ENCODE measurements around the gene DLGAP1.

Gene DLGAP1

DNA sequence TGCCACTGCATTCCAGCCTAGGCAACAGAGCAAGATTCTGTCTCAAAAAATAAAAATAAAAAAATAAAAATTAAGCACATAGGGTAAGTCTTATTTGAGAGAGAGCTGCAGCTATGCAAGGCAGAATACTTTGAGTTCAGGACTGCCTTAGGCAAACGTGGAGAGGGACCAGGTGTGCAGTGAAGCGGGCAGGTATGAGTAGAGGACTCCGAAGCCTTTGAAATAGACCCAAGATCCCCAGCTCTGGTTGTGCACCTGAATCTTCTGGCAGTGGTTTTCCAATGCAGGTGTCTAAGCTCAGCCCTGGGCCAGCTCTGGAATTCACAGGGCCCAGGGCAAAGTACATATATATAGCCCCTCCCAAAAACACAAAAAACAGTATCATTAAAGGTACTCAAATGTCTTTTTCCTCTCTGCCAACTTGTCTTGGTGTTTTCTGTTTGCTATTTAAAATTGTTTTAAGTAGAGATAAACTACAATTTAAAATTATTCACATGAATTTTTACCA is 983.9 kb downstream of the DLGAP1 start:
- DNase-seq (ENCODE audit: low read depth in 1 of 2, low spot score in 1 of 2): no peak
- in situ Hi-C loops (cut with HindIII; ENCODE audit: low pct_unique_long_range_greater_than_20kb, low sequenced_read_pairs): no loop called here
- no peak for TF ChIP-seq JUND (IDR thresholded peaks at IDR 0.05; ENCODE audit: low read depth)

DNA sequence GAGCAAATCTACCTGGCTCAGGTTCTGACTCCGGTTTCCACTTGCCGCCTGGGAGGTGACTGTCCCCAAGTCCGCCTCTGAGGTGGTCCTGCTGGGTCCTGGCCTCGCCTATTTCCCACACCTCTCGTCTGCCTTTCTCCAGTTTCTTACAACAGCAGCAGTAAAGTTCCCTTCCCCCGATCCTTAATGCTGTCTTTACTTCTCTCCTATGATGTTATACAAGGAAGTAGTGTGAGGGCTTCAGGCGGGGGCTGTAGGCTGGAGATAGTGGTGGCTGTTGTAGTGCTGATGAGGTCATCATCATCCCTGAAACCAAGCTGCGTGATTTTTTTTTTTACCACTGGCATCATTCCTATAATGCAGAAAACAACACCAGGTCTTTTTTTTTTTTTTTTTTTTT is 986.3 kb downstream of the DLGAP1 start:
- in situ Hi-C loops (cut with HindIII; ENCODE audit: low pct_unique_long_range_greater_than_20kb, low sequenced_read_pairs): no loop called here
- TF ChIP-seq JUND (IDR thresholded peaks at IDR 0.05; ENCODE audit: low read depth): no peak
- DNase-seq (ENCODE audit: low read depth in 1 of 2, low spot score in 1 of 2): no peak

DNA sequence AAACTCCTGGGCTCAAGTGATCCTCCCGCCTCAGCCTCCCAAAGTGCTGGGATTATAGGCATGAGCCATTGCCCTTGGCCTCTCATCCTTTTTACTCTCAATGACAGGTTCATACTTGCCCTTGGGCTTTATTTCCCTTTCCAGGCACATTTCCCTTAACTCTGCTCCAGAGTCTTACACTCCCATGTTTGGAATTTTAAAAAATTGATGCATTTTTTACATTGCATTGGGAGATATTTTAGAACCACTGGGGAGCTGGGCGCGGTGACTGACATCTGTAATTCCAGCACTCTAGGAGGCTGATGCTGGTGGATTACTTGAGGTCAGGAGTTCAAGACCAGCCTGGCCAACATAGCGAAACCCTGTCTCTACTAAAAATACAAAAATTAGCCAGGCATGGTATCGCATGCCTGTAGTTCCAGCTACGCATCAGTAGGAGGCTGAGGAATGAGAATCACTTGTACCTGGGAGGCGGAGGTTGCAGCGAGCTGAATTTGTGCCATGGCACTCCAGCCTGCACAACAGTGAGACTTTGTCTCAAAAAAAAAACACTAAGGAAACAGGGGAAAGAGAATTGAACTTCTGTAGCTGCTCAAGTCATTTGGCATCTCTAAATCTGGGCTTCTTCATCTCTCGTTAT is 986.9 kb downstream of the DLGAP1 start:
- DNase-seq (ENCODE audit: low read depth in 1 of 2, low spot score in 1 of 2): no peak
- TF ChIP-seq JUND (IDR thresholded peaks at IDR 0.05; ENCODE audit: low read depth): no peak
- in situ Hi-C loops (cut with HindIII; ENCODE audit: low pct_unique_long_range_greater_than_20kb, low sequenced_read_pairs): no loop called here

DNA sequence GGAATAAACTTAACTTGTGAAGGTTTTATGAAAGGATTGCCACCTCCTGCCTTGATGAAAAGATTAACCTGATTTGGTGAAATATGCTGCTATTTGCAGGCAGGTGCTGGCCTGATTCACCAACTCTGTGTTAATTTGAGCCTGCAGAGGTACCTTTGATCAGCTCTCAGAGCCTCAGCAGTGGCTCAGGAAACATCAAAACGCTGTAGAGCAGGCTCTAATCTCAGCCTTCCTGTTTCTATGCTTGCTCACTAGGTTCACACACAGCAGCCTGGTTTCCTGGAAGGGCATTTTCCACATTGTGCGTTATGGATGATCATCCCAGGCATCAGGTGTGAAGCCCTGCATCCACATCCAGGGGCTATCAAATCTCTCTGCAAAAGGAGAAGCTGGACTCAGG is 988.2 kb downstream of the DLGAP1 start:
- no peak for TF ChIP-seq JUND (IDR thresholded peaks at IDR 0.05; ENCODE audit: low read depth)
- in situ Hi-C loops (cut with HindIII; ENCODE audit: low pct_unique_long_range_greater_than_20kb, low sequenced_read_pairs): no loop called here
- no peak for DNase-seq (ENCODE audit: low read depth in 1 of 2, low spot score in 1 of 2)

DNA sequence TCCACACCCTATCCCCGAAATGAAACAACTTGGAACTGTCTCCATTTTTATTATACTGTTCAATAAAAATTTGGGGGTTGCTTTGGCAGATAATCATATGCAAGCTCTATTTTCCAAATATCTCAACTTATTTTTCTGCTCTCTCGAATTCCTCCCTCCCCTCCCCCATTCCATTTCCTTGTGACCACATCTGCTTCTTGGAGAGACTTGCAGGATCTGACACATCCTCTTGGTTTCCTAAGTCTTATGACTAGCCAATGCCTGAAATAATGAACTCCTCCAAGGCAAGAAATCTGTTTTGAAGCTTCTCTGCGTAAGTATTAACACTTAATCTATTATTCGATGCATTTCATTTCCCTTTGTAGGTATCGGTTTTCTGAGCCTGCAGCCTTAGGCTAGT is 989.1 kb downstream of the DLGAP1 start:
- in situ Hi-C loops (cut with HindIII; ENCODE audit: low pct_unique_long_range_greater_than_20kb, low sequenced_read_pairs): no loop called here
- TF ChIP-seq JUND (IDR thresholded peaks at IDR 0.05; ENCODE audit: low read depth): no peak
- no peak for DNase-seq (ENCODE audit: low read depth in 1 of 2, low spot score in 1 of 2)

DNA sequence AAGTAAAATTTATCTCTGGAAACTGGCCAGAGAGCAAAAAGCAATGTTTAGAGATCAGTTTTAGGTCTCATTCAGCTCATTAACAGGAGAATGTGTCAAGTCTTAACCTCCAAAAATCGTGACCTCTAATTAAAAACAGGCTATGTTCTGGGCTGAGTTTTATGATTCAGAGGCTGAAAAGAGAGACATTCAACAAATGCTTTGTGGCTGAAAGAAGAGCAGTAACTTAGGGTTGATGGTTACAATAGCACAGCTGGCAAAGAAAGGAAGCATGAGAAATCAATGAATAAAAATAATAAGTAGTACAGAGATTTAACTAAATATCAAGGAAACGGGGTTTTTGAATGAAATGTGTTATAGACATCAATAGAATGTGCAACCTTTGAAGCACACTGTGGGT is 992.1 kb downstream of the DLGAP1 start:
- in situ Hi-C loops (cut with HindIII; ENCODE audit: low pct_unique_long_range_greater_than_20kb, low sequenced_read_pairs): no loop called here
- no peak for DNase-seq (ENCODE audit: low read depth in 1 of 2, low spot score in 1 of 2)
- TF ChIP-seq JUND (IDR thresholded peaks at IDR 0.05; ENCODE audit: low read depth): no peak

DNA sequence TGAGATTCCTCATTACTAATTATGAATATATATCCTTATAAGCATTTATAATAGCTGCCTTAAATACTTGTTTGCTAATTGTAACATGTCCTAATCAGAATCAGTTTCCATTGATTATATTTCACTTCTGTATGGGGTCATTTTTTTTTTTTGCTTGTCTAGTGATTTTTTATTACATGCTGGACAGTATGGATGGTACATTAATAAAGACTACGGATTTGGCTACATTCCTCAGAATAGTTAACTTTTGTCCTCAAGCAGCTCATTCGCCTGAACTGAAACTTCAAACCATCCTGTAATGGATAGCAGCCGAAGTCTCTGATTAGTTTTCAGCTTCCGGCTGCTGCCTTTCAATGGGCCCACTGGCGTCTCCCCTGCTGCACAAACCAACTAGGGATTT is 993.4 kb downstream of the DLGAP1 start:
- DNase-seq (ENCODE audit: low read depth in 1 of 2, low spot score in 1 of 2): no peak
- in situ Hi-C loops (cut with HindIII; ENCODE audit: low pct_unique_long_range_greater_than_20kb, low sequenced_read_pairs): no loop called here
- TF ChIP-seq JUND (IDR thresholded peaks at IDR 0.05; ENCODE audit: low read depth): no peak

DNA sequence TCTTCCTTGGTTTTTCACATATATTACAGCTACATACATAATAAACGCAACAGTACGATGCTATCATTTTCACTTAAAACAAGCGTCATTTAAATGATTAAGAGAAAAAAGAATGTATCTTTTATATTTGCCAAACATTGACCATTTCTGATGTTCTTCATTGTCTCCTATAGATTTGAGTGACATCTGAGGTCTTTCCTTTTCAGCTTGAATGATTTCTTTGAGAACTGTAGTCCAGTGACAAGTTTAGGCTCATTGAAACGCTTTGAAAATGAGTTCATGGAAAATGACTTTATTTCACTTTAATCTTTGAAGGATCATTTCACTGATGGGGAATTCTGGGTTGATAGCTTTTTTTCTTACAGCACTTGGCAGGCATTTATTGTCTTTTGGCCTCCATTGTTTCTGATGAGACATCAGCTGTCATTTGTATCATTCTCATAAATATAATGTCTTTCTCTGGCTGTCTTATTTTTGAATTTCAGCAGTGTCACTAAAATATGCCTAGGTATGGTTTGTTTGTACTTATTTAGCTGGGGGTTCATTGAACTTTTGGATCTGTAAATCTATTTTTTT is 994.2 kb downstream of the DLGAP1 start:
- in situ Hi-C loops (cut with HindIII; ENCODE audit: low pct_unique_long_range_greater_than_20kb, low sequenced_read_pairs): no loop called here
- no peak for TF ChIP-seq JUND (IDR thresholded peaks at IDR 0.05; ENCODE audit: low read depth)
- no peak for DNase-seq (ENCODE audit: low read depth in 1 of 2, low spot score in 1 of 2)

DNA sequence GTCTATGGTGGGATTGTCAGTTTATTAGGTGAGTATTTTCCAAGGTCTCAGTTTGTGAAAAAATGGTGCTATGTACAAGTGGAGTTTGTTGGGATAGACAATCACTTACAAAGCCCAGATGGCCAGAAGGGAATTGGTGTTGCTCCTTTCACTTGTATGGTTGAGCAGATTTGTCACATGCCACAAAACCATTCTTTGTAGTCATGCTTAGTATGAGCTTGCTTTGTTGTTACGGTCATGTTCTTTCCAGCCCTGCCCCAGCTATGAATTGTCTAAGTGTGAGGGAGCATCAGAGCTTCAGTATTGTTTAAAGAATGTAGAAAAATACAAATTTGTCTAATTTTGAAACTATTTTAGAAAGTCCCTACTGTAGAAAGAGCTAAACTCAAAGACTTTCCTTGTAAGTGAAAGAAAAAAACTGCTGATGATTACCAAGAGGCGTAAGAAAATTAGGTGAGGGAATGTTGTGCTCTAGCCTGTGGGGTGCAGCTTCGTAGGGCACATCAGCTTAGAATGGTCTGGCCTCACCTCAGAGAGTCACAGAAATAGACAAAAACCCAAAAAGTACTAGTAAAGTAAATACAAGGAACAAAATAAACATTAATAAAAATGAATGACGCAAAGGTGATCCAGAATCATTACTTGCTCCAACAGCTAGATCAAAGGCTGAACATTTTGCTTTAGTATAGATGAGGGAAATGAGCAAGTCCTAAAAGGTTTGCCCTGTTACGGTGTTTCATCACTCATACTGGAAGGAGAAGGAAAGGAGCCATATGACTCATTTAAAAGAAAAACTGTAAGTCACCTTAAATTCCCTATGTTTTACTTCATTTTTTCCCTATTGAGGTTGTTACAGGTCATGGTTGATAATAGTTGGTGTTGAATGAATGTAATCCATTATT is 995.9 kb downstream of the DLGAP1 start:
- no peak for TF ChIP-seq JUND (IDR thresholded peaks at IDR 0.05; ENCODE audit: low read depth)
- DNase-seq (ENCODE audit: low read depth in 1 of 2, low spot score in 1 of 2): no peak
- in situ Hi-C loops (cut with HindIII; ENCODE audit: low pct_unique_long_range_greater_than_20kb, low sequenced_read_pairs): no loop called here

DNA sequence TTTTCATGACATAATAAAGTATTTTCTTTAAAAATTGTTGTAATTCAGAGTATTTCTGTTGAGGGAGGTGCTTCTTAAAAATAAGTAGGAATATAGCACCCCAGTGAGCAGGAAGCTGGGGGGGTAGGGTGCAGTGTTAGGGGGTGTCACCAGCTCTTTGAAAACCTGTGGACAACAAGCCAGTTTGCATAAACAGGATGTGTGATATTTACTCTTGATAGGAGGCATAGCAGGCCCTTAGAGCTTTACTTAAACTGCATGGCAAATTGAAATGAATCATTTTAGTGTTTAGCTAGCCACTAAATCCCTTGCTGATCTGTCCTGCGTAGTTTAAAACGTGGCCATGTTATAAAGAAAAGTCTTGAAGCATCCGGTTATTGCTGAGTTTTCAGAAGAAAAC is 996.7 kb downstream of the DLGAP1 start:
- TF ChIP-seq JUND (IDR thresholded peaks at IDR 0.05; ENCODE audit: low read depth): no peak
- DNase-seq (ENCODE audit: low read depth in 1 of 2, low spot score in 1 of 2): no peak
- in situ Hi-C loops (cut with HindIII; ENCODE audit: low pct_unique_long_range_greater_than_20kb, low sequenced_read_pairs): no loop called here

DNA sequence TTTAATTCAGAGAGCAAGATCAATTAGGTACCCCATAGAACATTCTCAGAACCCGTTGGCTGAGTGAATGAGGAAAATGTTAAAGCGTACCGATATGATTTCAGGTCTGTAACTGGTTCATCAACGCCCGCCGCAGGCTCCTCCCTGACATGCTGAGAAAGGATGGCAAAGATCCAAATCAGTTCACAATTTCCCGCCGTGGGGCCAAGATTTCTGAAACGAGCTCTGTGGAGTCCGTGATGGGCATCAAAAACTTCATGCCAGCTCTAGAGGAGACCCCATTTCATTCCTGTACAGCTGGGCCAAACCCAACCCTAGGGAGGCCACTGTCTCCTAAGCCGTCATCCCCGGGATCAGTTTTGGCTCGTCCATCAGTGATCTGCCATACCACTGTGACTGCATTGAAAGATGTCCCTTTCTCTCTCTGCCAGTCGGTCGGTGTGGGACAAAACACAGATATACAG is 997.8 kb downstream of the DLGAP1 start:
- DNase-seq (ENCODE audit: low read depth in 1 of 2, low spot score in 1 of 2): no peak
- TF ChIP-seq JUND (IDR thresholded peaks at IDR 0.05; ENCODE audit: low read depth): no peak
- in situ Hi-C loops (cut with HindIII; ENCODE audit: low pct_unique_long_range_greater_than_20kb, low sequenced_read_pairs): no loop called here

DNA sequence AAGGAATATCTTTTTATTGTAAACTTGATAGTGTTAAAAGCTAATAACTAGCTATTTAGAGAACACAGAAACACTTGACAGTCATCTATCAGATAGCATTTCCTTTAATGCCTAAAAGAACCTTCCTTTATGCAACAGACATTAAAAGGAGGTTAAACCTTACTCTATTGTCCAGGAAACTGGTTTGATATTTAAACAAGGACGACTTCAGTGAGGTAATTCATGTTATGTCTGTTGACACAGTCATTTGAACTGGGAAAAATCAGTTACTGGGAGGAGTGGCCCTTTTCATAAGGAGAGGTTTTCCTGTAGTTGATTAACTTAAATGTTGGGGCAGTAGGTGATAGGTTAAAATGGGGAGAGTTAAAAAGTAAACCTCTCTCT is 998.4 kb downstream of the DLGAP1 start:
- in situ Hi-C loops (cut with HindIII; ENCODE audit: low pct_unique_long_range_greater_than_20kb, low sequenced_read_pairs): no loop called here
- DNase-seq (ENCODE audit: low read depth in 1 of 2, low spot score in 1 of 2): peak in 1 of 2 experiments; percentile 59
- TF ChIP-seq JUND (IDR thresholded peaks at IDR 0.05; ENCODE audit: low read depth): no peak

Measured in T47D (cell line).